Head of caudate nucleus (tissue), 42 donors: ENCODE results near the gene FZR1.

Experiments used
- DNase-seq, 42 donors: peaks; one replicate each; pipeline versions ENCODE4 v3.0.0 to v3.0.0-alpha.2; 2020 to 2021; ENCODE audit warnings: mixed read lengths in 7 of 42
- intact Hi-C: fragments of 100-400 bp; cut with DNase I; formaldehyde crosslinking; loops from one replicate; pipeline ENCODE4 v1.15.0; 2022

FZR1 gene

GRCh38 chr19:3505598-3506383 lies at the start of gene FZR1:
Gene FZR1, plus strand, starts transcription at chr19:3506311. Its CDS starts 16,679 bp downstream, at chr19:3522990.
- DNase-seq = peak; percentile 96 to 100 (median 99)
- intact Hi-C loops = no loop called here

DNA sequence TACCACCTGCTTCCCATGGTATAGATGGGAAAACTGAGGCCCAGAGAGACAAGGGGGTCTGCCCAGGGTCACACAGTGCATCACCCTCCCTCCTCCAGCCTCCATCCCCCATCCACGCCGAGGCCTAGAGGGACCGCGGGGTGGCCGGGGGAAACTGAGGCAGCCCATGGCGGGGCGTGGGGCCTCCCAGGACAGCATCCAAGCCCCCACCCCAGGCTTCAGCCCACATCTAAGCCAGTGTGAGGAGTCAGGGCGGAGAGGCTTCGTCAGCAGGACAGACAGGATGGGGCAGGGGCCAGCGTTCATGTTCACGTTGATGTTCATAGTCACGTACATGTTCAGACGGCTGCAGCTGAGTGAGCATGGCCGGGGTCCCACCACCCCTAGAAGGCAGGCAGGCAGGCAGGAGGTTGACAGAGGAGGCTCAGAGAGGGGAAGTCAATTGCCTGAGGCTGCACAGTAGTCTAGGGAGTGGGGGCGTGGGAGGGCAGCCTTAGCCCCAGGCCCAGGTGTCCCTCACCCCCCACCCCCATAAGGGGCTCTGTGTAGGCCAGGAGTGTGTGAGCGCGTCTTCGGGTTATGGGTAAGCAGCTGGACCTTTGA lies 49.1 kb upstream of the FZR1 start:
- DNase-seq = no peak
- intact Hi-C loops = no loop called here

GRCh38 chr19:3457528-3458228 lies 48.4 kb upstream of the FZR1 start:
- intact Hi-C loops = no loop called here
- no peak for DNase-seq

DNA sequence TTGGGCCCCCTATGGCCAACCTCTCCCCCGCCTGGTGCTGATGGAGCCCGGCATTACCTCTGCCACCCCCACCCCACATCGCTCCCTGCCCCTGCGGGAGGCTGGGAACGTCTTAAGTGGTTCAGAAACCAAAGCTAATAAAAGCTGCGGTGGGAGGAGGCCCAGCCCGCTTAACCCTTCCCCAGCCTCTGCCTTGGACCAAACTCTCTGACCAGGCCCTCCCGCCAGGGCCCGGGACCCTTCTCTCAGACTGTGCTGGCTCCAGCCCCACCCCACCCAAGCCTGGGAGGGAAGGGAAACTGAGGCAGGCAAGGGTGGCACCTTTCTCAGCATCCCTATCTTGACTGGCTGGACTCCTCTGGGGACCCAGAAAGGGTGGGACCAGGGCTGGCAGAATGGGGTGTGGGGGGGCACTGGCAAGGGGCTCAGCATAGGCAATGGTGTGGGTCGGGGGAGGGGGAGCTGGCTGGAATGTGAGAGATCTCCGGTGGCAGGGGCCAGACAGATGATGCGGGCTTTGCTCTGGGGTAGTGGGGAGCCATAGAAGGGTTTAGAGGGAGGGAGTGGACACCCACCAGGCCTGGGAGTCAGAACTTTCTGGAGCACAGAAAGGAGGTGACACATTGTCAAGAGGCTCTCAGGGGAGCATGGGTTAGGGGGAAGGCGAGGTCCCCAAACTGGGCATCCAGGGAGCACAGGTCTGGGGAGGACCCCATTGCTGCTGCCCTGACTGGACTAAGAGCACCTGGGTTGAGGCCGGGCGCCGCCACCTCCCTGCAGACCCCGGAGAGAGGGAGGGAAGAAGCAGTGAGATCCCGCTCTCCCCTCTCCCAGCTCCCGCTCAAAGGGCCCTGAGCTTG lies 47.7 kb upstream of the FZR1 start:
- intact Hi-C loops = no loop called here
- peak in 1 of 42 donors; percentile 22 for DNase-seq

DNA sequence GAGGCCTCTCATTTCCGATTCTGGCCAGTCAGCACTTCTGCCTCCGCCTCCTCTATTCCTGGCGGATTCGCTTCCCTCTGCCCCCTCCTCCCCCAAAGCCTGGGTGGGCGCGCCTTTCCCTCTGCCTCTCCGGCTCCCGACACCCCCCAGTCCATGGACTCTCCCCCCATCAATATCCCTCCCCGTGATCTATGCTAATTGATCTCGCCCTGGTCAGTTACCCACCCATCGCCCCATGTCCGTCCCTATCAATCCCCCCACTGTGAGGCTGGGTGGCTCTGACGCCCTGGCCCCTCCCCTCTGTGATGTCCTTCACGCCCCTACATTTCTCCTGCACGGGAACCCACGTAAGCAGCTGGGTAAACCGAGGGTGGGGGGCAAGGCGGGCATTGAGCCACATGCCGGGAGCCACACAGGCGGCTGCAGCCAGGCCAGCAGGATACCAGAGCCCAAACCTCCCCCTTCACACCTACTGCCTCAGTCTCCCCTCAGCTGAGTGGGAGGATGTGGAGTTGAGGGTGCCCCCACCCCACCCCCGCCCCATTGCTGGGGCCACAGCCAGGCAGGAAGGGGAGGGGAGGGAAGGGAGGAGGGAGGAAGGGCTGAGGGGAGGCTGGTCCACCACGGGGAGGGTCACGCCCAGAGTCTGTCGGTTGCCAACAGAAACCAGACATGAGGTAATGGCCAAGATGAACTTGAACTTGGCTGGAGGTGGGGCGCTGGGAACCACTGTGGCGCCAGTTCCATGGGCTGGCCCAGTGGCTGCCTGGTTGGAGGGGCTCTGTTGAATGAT lies 46.8 kb upstream of the FZR1 start:
- intact Hi-C loops = no loop called here
- DNase-seq = peak; percentile 34 to 83 (median 65)

DNA sequence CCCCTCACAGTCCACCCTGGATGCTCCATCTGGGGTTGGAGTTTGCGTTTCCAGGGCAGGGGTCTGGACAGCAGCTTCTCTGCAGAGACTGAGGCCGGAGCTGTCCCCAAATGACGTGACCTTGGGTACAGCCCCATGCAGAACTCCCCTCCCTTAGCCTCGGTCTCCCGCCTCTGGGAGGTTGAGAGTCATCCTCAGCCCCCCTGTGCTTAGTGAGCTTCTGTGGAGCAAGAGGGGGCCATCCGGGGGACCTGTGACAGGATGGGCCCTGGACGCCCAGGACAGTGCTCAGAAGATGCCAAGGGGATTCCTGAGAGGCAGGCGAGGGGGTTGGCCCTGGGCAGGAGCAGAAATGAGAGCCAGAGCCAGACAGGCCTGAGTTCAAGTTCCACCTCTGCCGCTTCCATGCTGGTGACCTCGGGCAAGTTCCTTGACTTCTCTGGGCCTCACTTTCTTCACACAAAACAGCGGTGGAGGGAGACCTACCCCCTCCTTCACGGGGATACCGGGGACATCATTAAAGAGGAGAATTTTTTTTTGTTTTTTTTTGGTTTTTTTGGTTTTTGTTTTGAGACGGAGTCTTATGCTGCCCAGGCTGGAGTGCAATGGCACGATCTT lies 46.0 kb upstream of the FZR1 start:
- intact Hi-C loops = loop anchor here (10.0 kb wide), 1 partner anchor 255 kb away; no protein-coding TSS in a partner anchor

DNA sequence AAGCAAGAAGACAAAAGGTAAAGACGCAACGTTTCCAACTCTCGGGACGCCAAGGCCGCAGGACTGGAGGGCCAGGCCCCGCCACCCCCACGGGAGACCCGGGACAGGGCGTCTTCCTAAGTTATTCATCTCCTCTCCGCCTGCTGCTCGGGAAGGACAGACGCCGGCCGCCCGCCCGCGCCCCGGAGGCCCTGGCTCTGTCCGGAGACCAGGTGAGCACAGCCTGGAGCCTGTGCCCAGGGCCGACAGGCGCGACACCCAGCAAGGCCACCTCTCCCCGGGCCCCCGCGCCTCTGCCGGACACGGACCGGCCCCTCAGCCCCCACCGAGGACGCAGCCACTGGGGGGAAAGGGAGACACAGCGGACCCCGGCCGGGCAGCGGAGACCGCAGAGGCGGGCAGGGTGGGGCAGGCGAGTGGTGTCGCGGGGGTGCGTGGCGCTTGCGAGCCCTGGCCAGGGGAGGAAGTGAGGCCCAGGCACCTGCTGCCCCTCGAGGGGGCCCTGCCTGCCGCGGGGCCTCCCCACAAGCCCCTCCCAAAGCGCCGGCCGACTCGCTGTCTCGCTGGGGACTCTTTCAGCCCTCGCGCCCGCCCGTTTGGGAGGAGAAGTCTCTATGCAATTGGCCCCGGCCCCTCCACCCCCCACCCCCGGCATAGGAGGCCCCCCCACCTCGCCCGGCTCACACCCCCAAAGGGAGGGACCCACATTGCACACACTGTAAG lies 43.0 kb upstream of the FZR1 start:
- DNase-seq = no peak
- intact Hi-C loops = loop anchor here (10.0 kb wide), 1 partner anchor 258 kb away; no protein-coding TSS in a partner anchor

More for the DNA sequence above, 46.0 kb upstream of the FZR1 start:
- DNase-seq = no peak

DNA sequence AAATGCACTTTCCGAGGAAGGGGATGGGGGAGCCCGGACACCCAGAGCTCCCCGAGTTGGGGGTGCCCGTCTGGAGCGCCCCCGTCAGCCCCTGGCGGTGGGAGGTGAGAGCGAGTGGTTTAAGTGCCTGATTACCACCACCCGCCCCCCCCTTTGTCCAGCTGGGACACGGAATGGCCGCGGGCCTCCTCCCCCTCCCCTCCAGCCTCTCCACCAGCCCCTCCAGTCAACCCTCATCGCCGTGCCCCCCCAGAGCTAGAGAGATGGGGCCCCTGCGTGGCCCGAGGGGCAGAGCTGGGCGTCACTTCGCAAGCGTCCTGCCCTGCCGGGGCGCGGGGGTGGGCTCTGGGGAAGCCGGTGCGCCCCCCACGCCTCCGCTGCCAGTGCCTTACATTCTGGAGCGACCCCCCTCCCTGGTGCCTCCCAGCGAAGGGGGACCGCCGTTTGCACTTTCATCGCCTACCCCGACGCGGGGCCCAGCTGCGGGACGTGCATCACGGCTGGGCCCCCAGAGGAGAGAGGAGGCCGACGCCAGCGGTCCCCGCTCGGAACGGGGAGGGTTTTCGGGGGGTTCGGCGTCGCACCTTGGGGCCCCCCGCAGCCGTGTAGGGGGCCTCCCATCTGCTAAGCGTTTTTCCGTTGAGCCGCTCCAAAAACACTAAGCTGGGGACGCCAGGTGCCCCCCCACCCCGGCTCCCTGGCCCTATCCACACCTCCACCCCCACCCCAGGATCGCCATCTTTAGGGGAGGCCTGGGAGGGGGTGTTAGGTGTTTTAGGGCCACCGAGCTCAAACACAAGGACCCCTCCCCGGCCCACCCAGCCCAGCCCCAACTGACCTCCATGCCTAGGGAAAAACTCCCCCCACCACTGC lies 42.2 kb upstream of the FZR1 start:
- no peak for DNase-seq
- intact Hi-C loops = loop anchor here (10.0 kb wide), 1 partner anchor 259 kb away; no protein-coding TSS in a partner anchor

GRCh38 chr19:3464587-3465235 lies 41.4 kb upstream of the FZR1 start:
- no peak for DNase-seq

DNA sequence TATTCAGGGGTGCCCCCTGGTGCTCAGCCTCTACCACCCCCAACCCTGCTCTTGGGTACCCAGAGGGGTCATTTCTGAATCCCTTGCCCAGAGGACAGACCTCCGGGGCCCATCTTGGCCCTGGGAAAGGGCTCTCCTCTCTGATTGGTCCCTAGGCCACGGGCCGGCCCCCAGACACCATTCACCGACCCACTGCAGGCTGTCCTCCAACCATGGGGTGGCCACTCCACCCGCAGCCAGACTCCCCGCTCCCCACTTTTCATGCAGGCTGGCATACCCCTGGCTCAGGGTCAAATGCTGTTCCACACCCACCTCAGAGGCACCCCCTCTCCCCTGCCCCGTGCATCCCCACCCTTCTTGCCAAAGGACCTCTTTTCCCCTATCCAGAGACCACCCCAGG lies 40.6 kb upstream of the FZR1 start:
- intact Hi-C loops = loop anchor here (10.0 kb wide), 1 partner anchor 261 kb away; no protein-coding TSS in a partner anchor
- no peak for DNase-seq

More at GRCh38 chr19:3464587-3465235, 41.4 kb upstream of the FZR1 start:
- intact Hi-C loops = loop anchor here (10.0 kb wide), 1 partner anchor 260 kb away; no protein-coding TSS in a partner anchor

GRCh38 chr19:3466635-3467034 lies 39.5 kb upstream of the FZR1 start:
- DNase-seq = peak in 17 of 42 donors; percentile 14 to 74 (median 41)
- intact Hi-C loops = loop anchor here (10.0 kb wide), 1 partner anchor 262 kb away; no protein-coding TSS in a partner anchor

DNA sequence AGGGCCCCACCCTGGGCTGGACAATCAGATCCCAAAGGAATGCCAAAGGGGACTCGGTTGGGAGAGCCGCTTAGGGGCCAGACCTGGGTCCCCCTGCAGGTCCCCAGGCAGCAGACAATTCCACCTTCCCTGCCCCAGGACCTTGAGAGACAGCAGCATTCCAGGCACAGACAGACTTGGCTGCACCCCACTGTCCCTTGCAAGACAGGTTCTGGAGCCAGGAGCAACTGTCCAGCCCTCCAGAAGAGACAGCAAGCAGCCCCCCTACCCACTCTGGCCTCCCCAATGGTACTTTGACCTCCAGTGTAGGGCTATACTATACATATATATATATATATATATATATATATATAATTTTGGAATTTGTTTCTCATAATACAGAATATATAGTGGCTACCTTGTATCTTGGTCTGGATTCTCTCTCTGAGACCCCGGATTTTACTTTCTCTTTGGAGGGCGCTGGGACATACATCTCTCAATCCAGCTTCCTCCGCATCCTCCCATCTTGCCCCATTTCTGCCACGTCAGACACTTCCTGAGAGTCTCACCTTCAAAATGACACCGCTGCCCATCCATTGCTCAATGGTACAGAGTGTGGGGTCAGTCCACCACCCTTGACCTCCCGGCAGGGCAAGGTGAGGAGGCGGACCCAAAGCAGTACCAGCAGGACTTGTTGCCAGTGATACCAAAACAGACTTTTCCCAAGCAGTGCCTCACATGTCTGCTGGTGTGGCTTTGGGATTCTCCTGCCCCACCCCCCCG lies 38.5 kb upstream of the FZR1 start:
- intact Hi-C loops = loop anchor here (10.0 kb wide), 1 partner anchor 263 kb away; no protein-coding TSS in a partner anchor
- no peak for DNase-seq

GRCh38 chr19:3468211-3468610 lies 37.9 kb upstream of the FZR1 start:
- DNase-seq = no peak
- intact Hi-C loops = loop anchor here (10.0 kb wide), 1 partner anchor 263 kb away; no protein-coding TSS in a partner anchor
